Sciatic nerve (tissue), 2 donors: ENCODE data around the gene RPH3AL. TPM values are rescaled to one million over a fixed set of nuclear protein-coding genes. Genes with fewer than 3 reads are reported as not detected.
A peak's percentile ranks its signal among the peaks of the same experiment; 100 is the strongest.
"Not testable (repeated sequence)": the region's sequence is repeated elsewhere in the genome, so short reads cannot be mapped to it uniquely, and the experiment has no call there.

Experiments used
- ATAC-seq: fragments of 200-7000 bp; cut with Tn5 transposase; one replicate; pipeline ENCODE4 v1.9.1; 2020; ENCODE audit warnings: mild to moderate bottlenecking, moderate library complexity
- DNase-seq: peaks from one replicate; pipeline ENCODE4 v3.0.0-alpha.2; 2020; ENCODE audit warnings: low spot score
- intact Hi-C: fragments of 100-400 bp; cut with DNase I; formaldehyde crosslinking; loops from one replicate; pipeline ENCODE4 v1.14.2; 2022
- total RNA-seq: library from RNA; stranded (reverse); fragmentation: NEBNext Ultra II Directional; extraction: Animal tissue kit (Norgen Biotek cat#: 25700); gene quantifications from one replicate; pipeline ENCODE4 v1.2.1, GENCODE V29; 2021
- donor health status: DM: no; HTN: no; CAD: no.
- donor health status: DM: no; HTN: no; CAD: no.

RPH3AL gene
- total RNA-seq, 1 donor from 2014 or later, result 19.0 TPM

- no peak for ATAC-seq
- intact Hi-C loops, result no loop called here
- DNase-seq, result peak; percentile 31
Observed at GRCh38 chr17:236641-237405, 115.8 kb downstream of the RPH3AL start.

- ATAC-seq, result no peak
- intact Hi-C loops, result no loop called here
- DNase-seq, result peak; percentile 51
Observed at GRCh38 chr17:235831-236640, 116.6 kb downstream of the RPH3AL start.

GRCh38 chr17:234994-235830 is 117.4 kb downstream of the RPH3AL start:
- intact Hi-C loops, ATAC-seq: not testable (repeated sequence)
- DNase-seq, result peak; percentile 43

- ATAC-seq, intact Hi-C loops: not testable (repeated sequence)
- peak; percentile 56 for DNase-seq
Observed at GRCh38 chr17:234163-234993, 118.2 kb downstream of the RPH3AL start.

GRCh38 chr17:233473-233941 is 119.1 kb downstream of the RPH3AL start:
- DNase-seq (peak; percentile 54), ATAC-seq (no peak)
- intact Hi-C loops, result no loop called here

- intact Hi-C loops, result no loop called here
- ATAC-seq (no peak), DNase-seq (peak; percentile 42)
Observed at GRCh38 chr17:231966-232807, 120.4 kb downstream of the RPH3AL start.

GRCh38 chr17:231191-231965 is 121.2 kb downstream of the RPH3AL start:
- intact Hi-C loops, result no loop called here
- ATAC-seq, result no peak
- DNase-seq, result peak; percentile 46

- DNase-seq (peak; percentile 47), ATAC-seq (no peak)
- intact Hi-C loops, result no loop called here
Observed at GRCh38 chr17:230395-230770, 122.2 kb downstream of the RPH3AL start.

- no peak for ATAC-seq
- intact Hi-C loops, result no loop called here
Observed at GRCh38 chr17:229709-230394, 122.8 kb downstream of the RPH3AL start.

GRCh38 chr17:228951-229708 is 123.5 kb downstream of the RPH3AL start:
- intact Hi-C loops, result no loop called here
- ATAC-seq, result no peak
- DNase-seq, result peak; percentile 43

More at GRCh38 chr17:229709-230394, 122.8 kb downstream of the RPH3AL start:
- DNase-seq, result peak; percentile 37

- DNase-seq (peak; percentile 41), ATAC-seq (no peak)
- intact Hi-C loops, result no loop called here
Observed at GRCh38 chr17:227946-228615, 124.5 kb downstream of the RPH3AL start.

- DNase-seq (peak; percentile 47), ATAC-seq (no peak)
- intact Hi-C loops, result no loop called here
Observed at GRCh38 chr17:227078-227945, 125.3 kb downstream of the RPH3AL start.

GRCh38 chr17:226108-227077 is 126.2 kb downstream of the RPH3AL start:
- intact Hi-C loops, result no loop called here
- DNase-seq (peak; percentile 27), ATAC-seq (no peak)
